ENCODE data around the gene MOCS2.

DNA sequence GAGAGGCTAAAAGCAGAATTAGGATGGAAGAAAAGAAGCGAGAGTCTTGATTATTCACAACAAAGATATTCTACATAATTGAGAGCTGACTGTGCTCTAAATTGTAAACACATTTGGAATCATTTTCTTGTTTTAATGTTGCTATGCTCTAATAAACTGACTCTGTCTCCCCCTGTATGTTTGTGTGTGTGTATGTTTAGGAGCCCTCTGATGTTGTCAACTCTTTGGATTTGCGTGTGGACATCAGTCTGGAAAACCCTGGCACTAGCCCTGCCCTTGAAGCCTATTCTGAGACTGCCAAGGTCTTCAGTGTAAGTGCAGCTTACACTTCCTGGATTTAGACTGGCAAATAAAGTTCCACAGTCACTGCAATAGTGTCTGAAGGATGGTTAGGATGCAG is 37.8 kb downstream of the MOCS2 start:
- TF ChIP-seq, protein P1, sequence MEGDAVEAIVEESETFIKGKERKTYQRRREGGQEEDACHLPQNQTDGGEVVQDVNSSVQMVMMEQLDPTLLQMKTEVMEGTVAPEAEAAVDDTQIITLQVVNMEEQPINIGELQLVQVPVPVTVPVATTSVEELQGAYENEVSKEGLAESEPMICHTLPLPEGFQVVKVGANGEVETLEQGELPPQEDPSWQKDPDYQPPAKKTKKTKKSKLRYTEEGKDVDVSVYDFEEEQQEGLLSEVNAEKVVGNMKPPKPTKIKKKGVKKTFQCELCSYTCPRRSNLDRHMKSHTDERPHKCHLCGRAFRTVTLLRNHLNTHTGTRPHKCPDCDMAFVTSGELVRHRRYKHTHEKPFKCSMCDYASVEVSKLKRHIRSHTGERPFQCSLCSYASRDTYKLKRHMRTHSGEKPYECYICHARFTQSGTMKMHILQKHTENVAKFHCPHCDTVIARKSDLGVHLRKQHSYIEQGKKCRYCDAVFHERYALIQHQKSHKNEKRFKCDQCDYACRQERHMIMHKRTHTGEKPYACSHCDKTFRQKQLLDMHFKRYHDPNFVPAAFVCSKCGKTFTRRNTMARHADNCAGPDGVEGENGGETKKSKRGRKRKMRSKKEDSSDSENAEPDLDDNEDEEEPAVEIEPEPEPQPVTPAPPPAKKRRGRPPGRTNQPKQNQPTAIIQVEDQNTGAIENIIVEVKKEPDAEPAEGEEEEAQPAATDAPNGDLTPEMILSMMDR (IDR thresholded peaks at IDR 0.05) = no peak
- TF ChIP-seq POLR2A (IDR thresholded peaks at IDR 0.05) (no peak), POLR2AphosphoS5 (IDR thresholded peaks at IDR 0.05) (no peak)

Data from sigmoid colon (tissue), 4 donors.